Neuron (in vitro differentiated cells): Measurements from ENCODE around the gene RPH3AL.

Experiments
- H2AFZ ChIP-seq: one replicate; pipeline ENCODE4 v1.6.1; 2013; ENCODE audit warnings: low read depth, mild to moderate bottlenecking, inconsistent platforms, low read length, moderate library complexity
- H3K27me3 ChIP-seq: one replicate; pipeline ENCODE4 v1.6.1; 2013; ENCODE audit warnings: low read length; ENCODE audit not compliant: insufficient read depth
- H3K36me3 ChIP-seq: one replicate; pipeline ENCODE4 v1.6.1; 2013; ENCODE audit warnings: low read length; ENCODE audit not compliant: insufficient read depth
- H3K4me1 ChIP-seq: one replicate; pipeline ENCODE4 v1.6.1; 2013; ENCODE audit warnings: low read length; ENCODE audit not compliant: insufficient read depth
- H3K4me3 ChIP-seq: 2 replicates; pipeline ENCODE4 v1.5.1; 2013; ENCODE audit warnings: mild to moderate bottlenecking, low read length, moderate library complexity
- H3K9me3 ChIP-seq: one replicate; pipeline ENCODE4 v1.6.1; 2013; ENCODE audit warnings: low read length

Gene RPH3AL

DNA sequence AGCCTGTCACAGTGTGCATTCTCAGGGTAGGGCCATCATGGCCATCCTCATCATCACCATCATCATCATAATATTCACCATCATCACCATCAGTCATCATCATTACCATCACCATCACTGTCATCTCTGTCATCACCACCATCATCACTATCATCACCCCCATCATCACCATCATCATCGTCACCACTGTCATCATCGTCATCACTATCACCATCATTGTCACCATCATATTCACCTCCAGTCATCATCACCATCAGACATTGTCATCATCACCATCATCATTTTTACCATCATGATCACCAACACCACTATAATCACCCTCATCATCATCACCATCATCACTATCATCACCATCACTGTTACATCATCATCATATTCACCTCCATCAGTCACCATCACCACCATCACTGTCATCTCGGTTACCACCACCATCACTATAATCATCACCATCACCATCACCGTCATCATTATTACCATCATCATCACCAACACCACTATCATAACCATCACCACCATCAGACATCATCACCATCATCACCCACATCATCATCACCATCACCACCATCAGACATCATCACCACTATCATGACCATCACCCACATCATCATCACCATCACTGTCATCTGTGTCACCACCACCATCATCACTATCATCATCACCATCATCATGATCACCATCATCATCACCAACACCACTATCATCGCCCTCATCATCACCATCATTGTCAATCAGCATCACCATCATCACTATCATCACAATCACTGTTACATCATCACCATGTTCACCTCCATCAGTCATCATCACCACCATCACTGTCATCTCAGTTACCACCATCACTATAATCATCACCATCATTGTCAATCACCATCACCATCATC lies 8.5 kb downstream of the RPH3AL start:
- Histone ChIP-seq H2AFZ (no peak overlapping the region), H3K27me3 (peaks cover 2% of the 10 kb centered on the region), H3K36me3 (no peaks in the 10 kb centered on the region), H3K4me1 (peaks cover 7% of the 10 kb centered on the region), H3K4me3 (no peak overlapping the region), H3K9me3 (no peaks in the 10 kb centered on the region)

DNA sequence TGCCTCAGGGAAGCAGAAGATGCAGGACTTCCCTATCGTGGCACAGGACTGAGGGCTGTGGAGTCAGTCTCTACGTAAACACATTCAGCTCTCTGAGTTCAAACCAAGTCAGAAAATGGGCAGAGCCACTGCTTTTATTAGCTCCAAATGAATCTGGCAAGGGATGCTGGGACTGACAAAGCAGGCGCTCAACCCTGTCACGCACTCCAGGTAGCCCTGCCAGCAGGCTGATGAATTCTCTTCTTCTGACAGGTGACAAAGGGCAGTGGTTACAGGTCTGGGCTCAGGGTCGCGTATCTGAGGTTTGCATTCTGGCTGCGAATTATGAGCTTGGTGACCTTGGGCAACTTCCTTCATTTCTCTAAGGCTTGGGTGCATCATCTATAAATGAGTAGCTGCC lies 9.4 kb downstream of the RPH3AL start:
- H3K36me3 ChIP-seq: no peaks in the 10 kb centered on the region
- H3K4me1 ChIP-seq: no peaks in the 10 kb centered on the region
- no peak overlapping the region for H3K4me3 ChIP-seq
- no peaks in the 10 kb centered on the region for H3K9me3 ChIP-seq
- peaks cover 2% of the 10 kb centered on the region for H3K27me3 ChIP-seq
- H2AFZ ChIP-seq: no peak overlapping the region

DNA sequence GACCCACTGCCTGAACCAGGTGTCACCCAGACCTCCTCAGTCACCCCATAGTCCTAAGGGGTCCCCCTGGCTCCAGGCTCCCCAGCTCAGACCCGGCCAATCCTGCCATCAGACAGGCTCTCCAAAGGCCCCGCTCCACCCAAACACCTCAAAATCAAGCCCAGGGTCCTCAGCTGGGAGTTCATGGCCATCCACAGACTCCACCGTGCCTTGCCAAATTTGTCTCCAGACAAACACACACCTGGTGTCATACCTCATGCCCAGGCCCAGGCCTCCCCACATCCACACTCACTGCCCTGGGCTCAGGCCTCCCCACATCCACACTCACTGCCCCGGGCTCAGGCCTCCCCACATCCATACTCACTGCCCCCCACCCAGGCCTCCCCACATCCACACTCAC lies 12.5 kb downstream of the RPH3AL start:
- Histone ChIP-seq H3K4me1 (no peaks in the 10 kb centered on the region), H3K4me3 (no peak overlapping the region), H2AFZ (no peak overlapping the region), H3K27me3 (peaks cover 9% of the 10 kb centered on the region), H3K36me3 (no peaks in the 10 kb centered on the region), H3K9me3 (no peaks in the 10 kb centered on the region)

DNA sequence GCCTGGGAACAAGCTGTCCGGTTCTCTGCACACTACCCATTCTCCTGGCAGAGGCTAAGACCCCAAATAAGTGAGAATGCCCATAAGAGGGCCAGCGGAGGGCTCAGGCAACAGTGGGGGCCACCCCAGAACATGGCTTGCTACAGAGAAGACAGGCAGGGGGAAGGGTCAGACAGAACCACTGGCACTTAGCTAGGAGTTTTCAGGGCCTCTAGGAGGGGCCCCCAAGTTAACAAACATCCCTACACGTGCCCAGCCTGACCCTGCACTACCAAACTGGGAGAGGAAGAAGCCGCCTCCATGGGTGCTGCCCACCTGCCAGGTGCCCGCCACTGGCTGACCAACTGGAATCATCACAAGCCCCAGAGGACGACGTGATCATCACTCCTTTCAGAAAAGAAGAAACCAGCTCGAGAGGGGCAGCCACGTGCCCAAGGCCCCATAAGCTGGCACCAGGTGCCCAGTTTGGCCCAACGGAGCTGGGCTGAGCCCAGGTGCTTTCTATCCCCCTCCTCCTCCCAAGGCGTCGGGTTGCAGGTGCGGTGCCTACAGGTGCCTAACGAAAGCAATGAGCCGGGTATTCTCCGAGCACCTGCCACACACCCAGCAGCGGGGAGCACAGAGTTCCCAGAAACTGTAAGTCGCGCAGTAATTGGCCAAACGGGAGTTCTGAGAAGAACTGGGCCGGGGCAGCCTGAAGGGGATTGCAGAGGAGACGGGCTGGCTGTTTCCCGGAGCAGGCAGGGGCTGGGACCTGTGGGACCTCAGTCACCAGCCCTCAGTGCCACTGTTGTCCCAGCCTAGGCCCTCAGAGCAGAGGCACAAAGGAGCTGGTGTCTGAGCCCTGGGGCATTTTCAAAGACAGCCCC lies 13.2 kb downstream of the RPH3AL start:
- peaks cover 13% of the 10 kb centered on the region for H3K27me3 ChIP-seq
- no peaks in the 10 kb centered on the region for H3K9me3 ChIP-seq
- no peaks in the 10 kb centered on the region for H3K36me3 ChIP-seq
- H2AFZ ChIP-seq: no peak overlapping the region
- no peaks in the 10 kb centered on the region for H3K4me1 ChIP-seq
- H3K4me3 ChIP-seq: no peak overlapping the region

DNA sequence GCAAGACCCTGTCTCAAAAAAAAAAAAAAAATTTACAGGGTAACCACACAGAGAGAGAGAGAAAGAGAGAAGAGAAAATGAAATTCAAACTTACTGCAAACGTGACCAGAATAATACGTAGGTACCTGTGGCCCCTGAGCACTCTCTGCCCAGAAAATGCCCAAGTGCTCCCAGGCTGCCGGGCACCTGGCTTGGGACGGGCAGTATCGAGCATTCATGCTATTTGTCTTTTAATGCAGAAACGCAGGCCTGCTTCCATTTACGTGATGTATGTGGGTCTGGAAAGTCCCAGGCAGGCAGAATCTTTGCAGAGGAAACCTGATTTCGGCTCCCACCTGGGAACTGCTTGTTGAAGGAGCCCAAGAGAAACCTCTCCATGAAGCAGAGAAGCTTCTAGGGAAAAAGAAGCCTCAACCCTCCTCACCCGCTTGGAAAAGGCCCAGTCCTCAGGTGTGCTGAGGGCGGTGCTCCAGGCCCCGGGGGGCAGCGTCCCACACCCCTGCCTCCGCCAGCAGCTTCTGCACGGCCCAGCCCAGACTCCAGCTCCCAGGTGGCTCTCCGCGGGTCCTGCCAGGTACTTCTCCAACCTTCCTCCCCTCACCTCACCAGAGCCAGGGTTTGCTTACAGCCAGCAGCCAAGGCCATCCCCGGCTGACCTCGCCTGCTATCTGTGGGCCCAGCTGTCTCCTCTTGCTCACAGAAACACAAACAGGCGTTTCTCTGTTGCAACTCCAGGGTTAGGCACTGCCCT lies 14.0 kb downstream of the RPH3AL start:
- peaks cover 5% of the 10 kb centered on the region for H3K4me1 ChIP-seq
- no peak overlapping the region for H3K4me3 ChIP-seq
- no peaks in the 10 kb centered on the region for H3K36me3 ChIP-seq
- H3K9me3 ChIP-seq: no peaks in the 10 kb centered on the region
- H2AFZ ChIP-seq: no peak overlapping the region
- H3K27me3 ChIP-seq: peaks cover 13% of the 10 kb centered on the region

DNA sequence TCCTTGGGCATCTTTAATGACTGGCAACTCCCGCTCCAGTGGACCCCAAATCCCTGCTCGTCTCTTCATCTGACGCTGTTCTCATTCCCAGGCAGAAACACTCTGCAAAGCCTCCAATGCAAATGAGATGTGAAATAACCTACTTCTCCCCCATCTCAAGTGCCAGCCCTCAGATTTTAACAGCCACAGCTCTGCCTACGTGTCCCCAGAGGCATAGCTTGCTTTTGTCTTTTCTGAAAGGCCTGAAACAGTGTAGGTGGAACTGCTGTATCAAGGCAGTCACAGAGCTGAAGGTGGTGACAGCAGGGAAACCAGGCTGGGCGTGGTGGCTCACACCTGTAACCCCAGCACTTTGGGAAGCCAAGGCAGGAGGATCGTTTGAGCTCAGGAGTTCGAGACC lies 14.7 kb downstream of the RPH3AL start:
- Histone ChIP-seq H3K4me3 (no peak overlapping the region), H2AFZ (no peak overlapping the region), H3K9me3 (no peaks in the 10 kb centered on the region), H3K36me3 (no peaks in the 10 kb centered on the region), H3K4me1 (peaks cover 5% of the 10 kb centered on the region), H3K27me3 (peaks cover 11% of the 10 kb centered on the region)

DNA sequence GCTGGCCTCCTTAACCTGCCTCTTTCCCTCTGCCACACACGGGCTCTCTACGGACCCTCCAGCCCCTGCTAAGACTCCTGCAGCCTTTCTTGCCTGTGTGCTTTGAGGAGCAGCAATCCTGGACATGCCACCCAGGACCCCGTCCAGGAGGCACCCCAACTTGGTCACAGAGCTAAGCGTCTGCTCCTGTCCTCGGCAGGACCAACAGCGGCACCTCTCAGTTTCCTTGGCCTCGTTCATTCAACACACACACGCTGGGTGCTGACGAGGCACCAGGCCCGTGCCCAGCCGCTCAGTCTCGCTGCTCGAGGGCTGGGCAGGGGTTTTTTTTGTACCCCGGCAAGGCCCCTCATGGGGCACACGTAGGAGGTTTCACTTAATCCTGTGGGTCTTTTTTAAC lies 15.2 kb downstream of the RPH3AL start:
- H3K36me3 ChIP-seq: no peaks in the 10 kb centered on the region

DNA sequence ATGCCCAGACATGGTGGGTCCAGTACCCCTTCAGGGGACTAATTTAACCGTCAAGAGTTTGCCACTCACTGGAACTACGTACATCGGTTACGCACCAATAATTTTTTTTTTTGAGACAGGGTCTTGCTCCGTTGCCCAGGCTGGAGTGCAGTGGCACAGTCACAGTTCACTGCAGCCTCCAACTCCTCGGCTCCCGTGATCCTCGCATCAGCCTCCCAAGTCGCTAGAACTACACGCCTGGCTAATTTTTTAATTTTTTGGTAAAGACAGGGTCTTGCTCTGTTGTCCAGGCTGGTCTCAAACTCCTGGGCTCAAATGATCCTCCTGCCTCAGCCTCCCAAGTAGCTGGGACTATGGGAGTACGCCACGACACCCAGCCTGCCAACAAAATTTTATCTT lies 15.6 kb downstream of the RPH3AL start:
- H3K4me1 ChIP-seq: peaks cover 5% of the 10 kb centered on the region
- peaks cover 11% of the 10 kb centered on the region for H3K27me3 ChIP-seq
- no peak overlapping the region for H3K4me3 ChIP-seq
- no peaks in the 10 kb centered on the region for H3K9me3 ChIP-seq
- no peaks in the 10 kb centered on the region for H3K36me3 ChIP-seq
- no peak overlapping the region for H2AFZ ChIP-seq

More for the DNA sequence above, 15.2 kb downstream of the RPH3AL start:
- Histone ChIP-seq H3K27me3 (peaks cover 11% of the 10 kb centered on the region), H3K4me1 (peaks cover 5% of the 10 kb centered on the region), H2AFZ (no peak overlapping the region), H3K9me3 (no peaks in the 10 kb centered on the region), H3K4me3 (no peak overlapping the region)

DNA sequence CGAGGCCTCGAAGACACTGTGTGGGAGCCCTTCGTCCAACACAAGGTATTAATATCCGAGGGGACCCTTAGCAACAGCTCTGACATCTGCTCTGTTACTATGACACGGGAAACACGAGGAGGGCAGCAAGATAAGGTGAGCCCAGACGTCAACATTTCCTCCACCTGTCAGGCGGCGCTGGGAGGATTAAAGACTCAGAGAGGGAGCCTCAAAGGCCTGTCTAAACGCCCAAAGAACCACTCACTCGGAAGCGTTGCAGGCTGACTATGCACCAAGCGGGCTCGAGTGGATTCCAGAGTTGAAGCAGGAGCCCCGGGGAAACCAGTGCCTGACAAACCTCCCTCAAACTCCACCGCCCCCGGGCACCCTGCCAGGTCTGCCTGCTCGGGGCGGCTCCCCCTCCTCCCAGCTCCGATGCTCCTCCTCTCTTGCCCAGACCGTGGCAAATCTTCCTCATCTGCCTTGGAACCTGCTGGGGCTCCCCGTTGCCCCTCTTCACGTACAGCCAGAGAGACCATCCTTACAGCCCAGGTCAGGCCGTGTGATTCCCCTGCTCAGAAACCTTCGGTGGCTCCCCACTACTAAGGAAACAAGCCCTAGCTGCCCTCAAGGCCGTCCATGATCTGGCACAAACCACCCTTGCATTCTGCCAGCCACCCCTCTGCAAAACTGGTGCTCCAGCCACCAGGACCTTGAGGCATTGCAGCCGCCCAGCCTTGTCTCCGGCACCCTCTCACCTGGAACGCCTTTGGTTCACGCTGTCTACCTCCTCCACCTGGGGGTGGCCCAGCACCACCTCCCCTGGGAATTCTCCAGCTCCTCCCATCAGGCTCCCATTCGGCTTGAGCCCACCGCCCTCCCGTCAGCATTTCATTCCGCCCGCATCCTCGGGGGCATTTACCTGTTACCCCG lies 16.2 kb downstream of the RPH3AL start:
- no peak overlapping the region for H3K4me3 ChIP-seq
- peaks cover 11% of the 10 kb centered on the region for H3K27me3 ChIP-seq
- no peaks in the 10 kb centered on the region for H3K36me3 ChIP-seq
- H3K4me1 ChIP-seq: peaks cover 5% of the 10 kb centered on the region
- H2AFZ ChIP-seq: no peak overlapping the region
- H3K9me3 ChIP-seq: no peaks in the 10 kb centered on the region

DNA sequence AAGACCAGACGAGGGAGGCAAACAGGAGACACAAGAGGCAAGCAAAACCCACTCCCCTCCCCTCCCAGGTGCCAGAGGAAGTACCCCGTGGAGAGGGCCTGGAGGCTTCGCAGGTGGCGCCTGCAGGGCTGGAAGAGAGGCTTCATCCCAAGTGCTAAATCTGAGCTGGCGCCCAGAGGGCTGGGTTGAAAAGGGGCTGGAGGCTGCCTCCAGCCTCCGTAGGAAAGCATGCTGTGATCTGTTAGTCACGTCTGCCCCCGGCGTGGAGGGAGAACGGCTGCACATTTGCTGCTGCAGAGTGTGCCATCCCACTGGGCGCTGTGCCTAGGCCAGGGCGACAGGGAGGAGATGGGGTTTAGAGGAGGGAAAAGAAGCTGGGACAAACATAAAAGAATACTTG lies 16.9 kb downstream of the RPH3AL start:
- peaks cover 11% of the 10 kb centered on the region for H3K27me3 ChIP-seq
- H3K4me3 ChIP-seq: no peak overlapping the region
- no peaks in the 10 kb centered on the region for H3K9me3 ChIP-seq
- H2AFZ ChIP-seq: no peak overlapping the region
- H3K4me1 ChIP-seq: peaks cover 5% of the 10 kb centered on the region
- H3K36me3 ChIP-seq: no peaks in the 10 kb centered on the region

DNA sequence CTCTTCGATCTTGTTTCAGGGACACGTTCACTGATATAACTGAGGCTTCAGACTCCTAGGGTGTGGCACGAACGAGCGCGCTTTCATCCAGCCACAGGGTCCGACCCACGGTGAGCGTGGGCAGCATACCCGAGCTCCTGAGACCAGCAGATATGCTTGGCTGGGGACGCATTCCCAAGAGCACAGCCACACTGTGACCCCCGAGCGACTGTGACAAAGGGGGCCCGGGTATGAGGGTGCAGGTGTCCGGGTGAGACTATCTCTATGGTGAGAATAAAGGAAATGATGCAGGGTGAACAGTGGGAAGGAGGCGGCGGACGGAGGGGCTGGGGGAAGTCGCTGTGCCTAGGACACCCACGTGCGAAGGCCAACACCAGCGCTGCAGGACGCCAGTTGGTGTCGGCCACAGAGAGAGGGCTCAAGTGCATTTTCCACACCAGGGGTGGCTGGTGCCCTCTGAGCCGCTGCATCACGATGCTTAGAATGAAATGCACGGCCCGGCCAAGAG lies 17.6 kb downstream of the RPH3AL start:
- Histone ChIP-seq H3K4me1 (peaks cover 5% of the 10 kb centered on the region), H2AFZ (no peak overlapping the region), H3K4me3 (no peak overlapping the region), H3K27me3 (peaks cover 11% of the 10 kb centered on the region), H3K36me3 (no peaks in the 10 kb centered on the region), H3K9me3 (no peaks in the 10 kb centered on the region)
